Pancreas (tissue), 10 donors: Measurements from ENCODE around the gene ZSWIM4. TPM values are rescaled to one million over a fixed set of nuclear protein-coding genes. Genes with fewer than 3 reads are reported as not detected.

ENCODE experiments used
- ATAC-seq, 4 donors: fragments of 200-7000 bp; cut with Tn5 transposase; one replicate each; pipeline versions ENCODE4 v1.8.0 to v1.9.1; 2020; ENCODE audit warnings: mild to moderate bottlenecking in 4 of 4, moderate library complexity in 4 of 4
- DNase-seq, 6 donors: peaks; one replicate each; pipeline ENCODE4 v3.0.0-alpha.2; 2020
- FAIRE-seq: peaks from 2 replicates; lab custom pipeline; 2012; peaks lifted over from hg19 to GRCh38; lab: Jason Lieb, UNC
- H3K27ac ChIP-seq, 4 donors: fragments of 200-600 bp; sonication (generic); 1 replicate in 3 of 4; 2 replicates in 1 of 4; pipeline versions ENCODE4 v1.5.0 to v1.8.0; 2020
- H3K27me3 ChIP-seq, 4 donors: fragments of 200-600 bp; one replicate each; pipeline ENCODE4 v1.8.0; 2021
- H3K36me3 ChIP-seq, 3 donors: fragments of 200-600 bp; sonication (generic) in 1 of 3; one replicate each; pipeline versions ENCODE4 v1.5.0 to v1.8.0; 2020 to 2021
- H3K4me1 ChIP-seq, 3 donors: fragments of 200-600 bp; one replicate each; pipeline ENCODE4 v1.8.0; 2021
- H3K4me3 ChIP-seq, 4 donors: fragments of 200-600 bp; sonication (generic) in 2 of 4; one replicate each; pipeline versions ENCODE4 v1.5.0 to v1.8.0; 2020 to 2021
- H3K9me3 ChIP-seq, 4 donors: fragments of 200-600 bp; one replicate each; pipeline ENCODE4 v1.8.0; 2021
- CTCF ChIP-seq, 4 donors: fragments of 200-600 bp; sonication (generic) in 3 of 4; IDR thresholded peaks; one replicate each; pipeline versions ENCODE4 v1.5.0 to v1.8.0; 2021; ENCODE audit warnings: antibody characterized with exemption in 4 of 4
- WGBS, 2 donors: extraction: QIAGEN DNeasy Blood & Tissue Kit; methylation state at CpG; one replicate each; pipeline ENCODE4 v1.1.7; 2013; 5-methylcytosine and 5-hydroxymethylcytosine counted together
- intact Hi-C, 3 donors: fragments of 100-400 bp; cut with DNase I; formaldehyde crosslinking; loops; one replicate each; pipeline versions ENCODE4 v1.11.1 to v1.14.2; 2022
- polyA plus RNA-seq, 2 donors: library from polyadenylated mRNA; stranded (reverse); fragments of 200-250 nt; gene quantifications; one replicate each; pipeline ENCODE4 v1.2.3, GENCODE V29; 2013
- total RNA-seq, 6 donors: library from RNA; stranded (reverse); fragmentation: NEBNext Ultra II Directional in 4 of 6; extraction: Animal tissue kit (Norgen Biotek cat#: 25700) in 4 of 6; gene quantifications; one replicate each; pipeline versions ENCODE4 v1.2.1 to v1.2.4, GENCODE V29; 2021 to 2023
- donor health status: healthy with polysubstance abuse.
- donor health status: DM: no; HTN: no; CAD: no; lungs with moderate emphysema.
- donor health status: DM: no; HTN: no; CAD: no.
- donor health status: control.
- donor health status: control.
- donor health status: Bipolar disorder and iron deficiency.
- donor health status: DM: yes; HTN: yes; CAD: no.
- donor health status: DM: no; HTN: no; CAD: no.
- donor health status: DM: no; HTN: no; CAD: no.
- donor health status: DM: yes; HTN: yes; CAD: no.

Gene ZSWIM4
- total and polyA plus RNA-seq, 8 donors: 1.9 to 9.3 (median 3.9) TPM

- ATAC-seq (no peak), DNase-seq (no peak), FAIRE-seq (no peak)
- H3K27me3 ChIP-seq: no peaks in the 10 kb centered on the region
- intact Hi-C loops: no loop called here
- H3K4me1 ChIP-seq: peaks cover 0 to 10% (median 9%) of the 10 kb centered on the region in 3 donors
- peak overlapping the region in 1 of 4 donors; percentile 49 for H3K4me3 ChIP-seq
- H3K9me3 ChIP-seq: no peaks in the 10 kb centered on the region
- TF ChIP-seq CTCF (IDR thresholded peaks at IDR 0.05): no peak
- H3K27ac ChIP-seq: peak overlapping the region in 3 of 4 donors; percentile 22 to 95 (median 84)
- WGBS, 2 donors: 62 to 72% methylated on average over 4 of the region's 4 CpGs
- no peaks in the 10 kb centered on the region for H3K36me3 ChIP-seq
Observed at GRCh38 chr19:13797058-13797440, 1.8 kb downstream of the ZSWIM4 start.

DNA sequence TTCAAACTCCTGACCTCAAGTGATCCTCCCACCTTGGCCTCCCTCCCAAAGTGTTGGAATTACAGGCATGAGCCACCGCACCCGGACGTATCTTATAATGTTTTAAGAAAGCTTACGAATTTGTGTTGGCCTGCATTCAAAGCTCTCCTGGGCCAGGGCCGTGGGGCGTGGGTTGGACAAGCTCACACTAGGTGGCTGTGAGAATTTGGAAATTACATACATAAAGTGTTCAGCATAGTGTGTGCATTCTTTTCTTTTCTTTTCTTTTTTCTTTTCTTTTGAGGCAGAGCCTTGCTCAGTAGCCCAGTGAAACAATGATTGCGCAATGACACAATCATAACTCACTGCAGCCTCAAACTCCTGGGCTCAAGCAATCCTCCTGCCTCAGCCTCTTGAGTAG is 2.6 kb downstream of the ZSWIM4 start:
- intact Hi-C loops: no loop called here

DNA sequence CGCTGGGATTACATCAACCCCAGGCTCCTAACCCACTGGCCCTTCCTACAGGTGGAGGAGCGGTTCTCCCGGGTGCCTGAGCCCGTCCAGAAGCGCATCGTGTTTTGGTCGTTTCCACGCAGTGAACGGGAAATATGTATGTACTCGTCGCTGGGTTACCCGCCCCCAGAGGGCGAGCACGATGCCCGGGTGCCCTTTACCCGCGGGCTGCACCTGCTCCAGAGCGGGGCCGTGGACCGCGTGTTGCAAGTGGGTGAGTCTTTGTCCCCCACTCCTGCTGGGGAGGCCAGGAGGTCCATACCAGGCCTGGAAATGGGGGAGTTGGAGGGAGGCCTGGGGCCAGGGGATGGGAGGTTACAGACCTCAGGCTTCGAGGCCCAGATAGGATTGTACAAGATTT is 4.4 kb downstream of the ZSWIM4 start:
- DNase-seq (no peak), FAIRE-seq (no peak), ATAC-seq (no peak)
- WGBS, 2 donors: 92 to 94% methylated on average over 22 of the region's 22 CpGs
- TF ChIP-seq CTCF (IDR thresholded peaks at IDR 0.05): no peak
- intact Hi-C loops: no loop called here
- H3K27ac ChIP-seq: no peak overlapping the region
- no peaks in the 10 kb centered on the region for H3K27me3 ChIP-seq
- H3K9me3 ChIP-seq: no peaks in the 10 kb centered on the region
- H3K4me3 ChIP-seq: no peak overlapping the region
- H3K36me3 ChIP-seq: no peaks in the 10 kb centered on the region
- H3K4me1 ChIP-seq: peaks cover 0 to 10% (median 9%) of the 10 kb centered on the region in 3 donors

More for the DNA sequence above, 2.6 kb downstream of the ZSWIM4 start:
- H3K4me1 ChIP-seq: peaks cover 0 to 10% (median 9%) of the 10 kb centered on the region in 3 donors
- 32 to 41% methylated on average over 7 of the region's 7 CpGs for WGBS, 2 donors
- DNase-seq: no peak
- TF ChIP-seq CTCF (IDR thresholded peaks at IDR 0.05): no peak
- FAIRE-seq: no peak
- ATAC-seq: no peak
- no peaks in the 10 kb centered on the region for H3K36me3 ChIP-seq
- H3K9me3 ChIP-seq: no peaks in the 10 kb centered on the region
- H3K27me3 ChIP-seq: no peaks in the 10 kb centered on the region
- peak overlapping the region in 2 of 4 donors; percentile 84 to 95 for H3K27ac ChIP-seq
- no peak overlapping the region for H3K4me3 ChIP-seq

DNA sequence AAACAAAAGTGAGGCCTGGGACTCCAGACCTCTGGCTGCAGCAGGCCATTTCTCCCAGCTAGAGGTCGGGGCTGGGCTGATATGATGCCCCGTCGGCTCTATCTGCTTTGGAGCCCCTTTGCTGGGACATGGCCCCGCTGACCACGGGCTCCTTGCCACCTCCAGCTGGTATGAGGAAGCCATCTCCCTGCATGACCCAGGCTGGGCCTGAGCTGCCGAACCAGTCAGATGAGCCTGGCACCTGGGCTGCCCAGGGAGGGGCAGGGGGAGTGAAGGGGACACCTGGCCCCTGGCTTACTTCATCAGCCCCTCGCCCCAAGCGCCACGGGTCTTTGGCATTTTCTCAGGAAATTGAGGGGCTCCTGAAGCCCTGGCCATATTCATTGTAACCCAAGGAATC is 7.8 kb downstream of the ZSWIM4 start:
- peak in 1 of 6 donors; percentile 55 for DNase-seq

More for the DNA sequence above, 7.8 kb downstream of the ZSWIM4 start:
- no peaks in the 10 kb centered on the region for H3K36me3 ChIP-seq
- no peak for TF ChIP-seq CTCF (IDR thresholded peaks at IDR 0.05)
- H3K4me1 ChIP-seq: no peaks in the 10 kb centered on the region
- 47 to 51% methylated on average over 9 of the region's 9 CpGs for WGBS, 2 donors
- H3K4me3 ChIP-seq: no peak overlapping the region
- FAIRE-seq (no peak), ATAC-seq (peak in 2 of 4 donors; percentile 31 to 62)
- H3K27me3 ChIP-seq: no peaks in the 10 kb centered on the region
- intact Hi-C loops: no loop called here
- H3K9me3 ChIP-seq: no peaks in the 10 kb centered on the region
- no peak overlapping the region for H3K27ac ChIP-seq
